DMS153 treated with DMSO at 0.1 percent for 48 hours (cell line): Measurements from ENCODE around the gene LTK.

ENCODE experiments used
- DNase-seq: peaks from one replicate; lab custom pipeline; 2025; ENCODE audit not compliant: unreplicated experiment; lab: John Stamatoyannopoulos, UW

LTK gene

GRCh38 chr15:41499109-41499851 is 14.3 kb downstream of the LTK start:
- DNase-seq, result no peak

- no peak for DNase-seq
Observed at GRCh38 chr15:41498657-41499056, 15.0 kb downstream of the LTK start.

GRCh38 chr15:41495736-41496599 is 17.7 kb downstream of the LTK start:
- DNase-seq, result no peak

GRCh38 chr15:41494922-41495735 is 18.5 kb downstream of the LTK start:
- no peak for DNase-seq

GRCh38 chr15:41494190-41494921 is 19.3 kb downstream of the LTK start:
- DNase-seq, result no peak

- DNase-seq, result no peak
Observed at GRCh38 chr15:41493902-41494189, 19.8 kb downstream of the LTK start.

GRCh38 chr15:41493205-41493901 is 20.3 kb downstream of the LTK start, which contains the start of gene ITPKA:
ITPKA (plus strand) TSS chr15:41493874; CDS start chr15:41493928, 54 bp downstream.
- peak; percentile 6 for DNase-seq

- no peak for DNase-seq
Observed at GRCh38 chr15:41492597-41493204, 20.9 kb downstream of the LTK start.

GRCh38 chr15:41491889-41492288 is 21.7 kb downstream of the LTK start:
- DNase-seq, result no peak

GRCh38 chr15:41490355-41490754 is 23.3 kb downstream of the LTK start:
- DNase-seq, result no peak

GRCh38 chr15:41489641-41490040 is 24.0 kb downstream of the LTK start:
- no peak for DNase-seq

GRCh38 chr15:41487802-41488201 is 25.8 kb downstream of the LTK start:
- no peak for DNase-seq

GRCh38 chr15:41487381-41487780 is 26.2 kb downstream of the LTK start:
- DNase-seq, result no peak

GRCh38 chr15:41486286-41486685 is 27.3 kb downstream of the LTK start:
- no peak for DNase-seq

GRCh38 chr15:41484937-41485625 is 28.5 kb downstream of the LTK start:
- no peak for DNase-seq

GRCh38 chr15:41483519-41483918 is 30.1 kb downstream of the LTK start:
- no peak for DNase-seq

GRCh38 chr15:41483115-41483514 is 30.5 kb downstream of the LTK start:
- DNase-seq, result no peak

GRCh38 chr15:41482110-41482877 is 31.3 kb downstream of the LTK start:
- DNase-seq, result no peak
